ENCODE results near the gene FAM209B.
"Not testable (repeated sequence)": the region's sequence is repeated elsewhere in the genome, so short reads cannot be mapped to it uniquely, and the experiment has no call there.

Gene FAM209B

GRCh38 chr20:56532946-56533345, at the start of gene FAM209B:
Gene FAM209B, plus strand, starts transcription at chr20:56533246. Its CDS starts 96 bp downstream, at chr20:56533342.
- DNase-seq: not testable (repeated sequence)

- no peak for DNase-seq
Observed at GRCh38 chr20:56483970-56484369, 49.1 kb upstream of the FAM209B start.

- DNase-seq: no peak
Observed at GRCh38 chr20:56487216-56487615, 45.8 kb upstream of the FAM209B start.

- no peak for DNase-seq
Observed at GRCh38 chr20:56488566-56488965, 44.5 kb upstream of the FAM209B start.

GRCh38 chr20:56501116-56501515, 31.9 kb upstream of the FAM209B start:
- DNase-seq: no peak

GRCh38 chr20:56503916-56504315, 29.1 kb upstream of the FAM209B start:
- DNase-seq: no peak

- DNase-seq: no peak
Observed at GRCh38 chr20:56504373-56505005, 28.6 kb upstream of the FAM209B start.

- DNase-seq: no peak
Observed at GRCh38 chr20:56506103-56506502, 26.9 kb upstream of the FAM209B start.

GRCh38 chr20:56511926-56512325, 21.1 kb upstream of the FAM209B start:
- no peak for DNase-seq

- no peak for DNase-seq
Observed at GRCh38 chr20:56513161-56514150, 19.6 kb upstream of the FAM209B start.

- DNase-seq: no peak
Observed at GRCh38 chr20:56516631-56517030, 16.4 kb upstream of the FAM209B start.

GRCh38 chr20:56517211-56517610, 15.8 kb upstream of the FAM209B start:
- DNase-seq: no peak

GRCh38 chr20:56517641-56518040, 15.4 kb upstream of the FAM209B start:
- DNase-seq: no peak

GRCh38 chr20:56518126-56518525, 14.9 kb upstream of the FAM209B start:
- no peak for DNase-seq

GRCh38 chr20:56518721-56519398, 14.2 kb upstream of the FAM209B start:
- DNase-seq: no peak

- DNase-seq: no peak
Observed at GRCh38 chr20:56519551-56519950, 13.5 kb upstream of the FAM209B start.

GRCh38 chr20:56520180-56520579, 12.9 kb upstream of the FAM209B start:
- DNase-seq: no peak

- not testable (repeated sequence) for DNase-seq
Observed at GRCh38 chr20:56520746-56521354, 12.2 kb upstream of the FAM209B start.

- no peak for DNase-seq
Observed at GRCh38 chr20:56522311-56522710, 10.7 kb upstream of the FAM209B start.

- DNase-seq: not testable (repeated sequence)
Observed at GRCh38 chr20:56524444-56524843, 8.6 kb upstream of the FAM209B start, which contains the start of gene FAM209A. Gene FAM209A, plus strand, starts transcription at chr20:56524744. Its CDS starts 65 bp downstream, at chr20:56524809.

GRCh38 chr20:56527521-56527920, 5.5 kb upstream of the FAM209B start:
- DNase-seq: no peak

GRCh38 chr20:56537997-56538396, 5.0 kb downstream of the FAM209B start:
- DNase-seq: no peak

GRCh38 chr20:56540415-56540814, 7.4 kb downstream of the FAM209B start:
- DNase-seq: no peak

Measured in NCI-H69 (cell line).